Psoas muscle (tissue), 8 donors: ENCODE measurements around the gene ZNF783. TPM values are rescaled to one million over a fixed set of nuclear protein-coding genes. Genes with fewer than 3 reads are reported as not detected.
A peak's percentile ranks its signal among the peaks of the same experiment; 100 is the strongest.
"Not testable (repeated sequence)": the region's sequence is repeated elsewhere in the genome, so short reads cannot be mapped to it uniquely, and the experiment has no call there.

Experiments
- ATAC-seq, 4 donors: fragments of 200-7000 bp; cut with Tn5 transposase; one replicate each; pipeline ENCODE4 v1.9.1; 2020; ENCODE audit warnings: moderate library complexity in 3 of 4, mild to moderate bottlenecking in 2 of 4
- DNase-seq, 2 donors: peaks; one replicate each; pipeline ENCODE4 v3.0.0-alpha.2; 2020
- H3K27ac ChIP-seq: fragments of 200-600 bp; one replicate; pipeline ENCODE4 v1.8.0; 2022
- H3K27me3 ChIP-seq, 3 donors: fragments of 200-600 bp in 1 of 3; one replicate each; pipeline versions ENCODE4 v1.6.1 to v1.8.0; 2013 to 2022; ENCODE audit warnings: low read length in 2 of 3, mild to moderate bottlenecking in 2 of 3, moderate library complexity in 1 of 3; ENCODE audit not compliant: insufficient read depth in 3 of 3
- H3K36me3 ChIP-seq, 2 donors: fragments of 200-600 bp in 1 of 2; one replicate each; pipeline versions ENCODE4 v1.6.1 to v1.8.0; 2013 to 2022; ENCODE audit warnings: low read depth in 1 of 2, mild to moderate bottlenecking in 1 of 2, moderate library complexity in 1 of 2; ENCODE audit not compliant: insufficient read depth in 1 of 2
- H3K4me1 ChIP-seq: fragments of 200-600 bp; one replicate; pipeline ENCODE4 v1.8.0; 2022
- H3K4me3 ChIP-seq: fragments of 200-600 bp; one replicate; pipeline ENCODE4 v1.8.0; 2022; ENCODE audit warnings: mild to moderate bottlenecking
- H3K9me3 ChIP-seq: fragments of 200-600 bp; one replicate; pipeline ENCODE4 v1.8.0; 2022
- WGBS, 3 donors: extraction: QIAGEN DNeasy Blood & Tissue Kit; methylation state at CpG; one replicate each; pipeline versions ENCODE4 v1.1.6 to v1.1.7; 2013; 5-methylcytosine and 5-hydroxymethylcytosine counted together
- intact Hi-C, 2 donors: fragments of 100-400 bp; cut with DNase I; formaldehyde crosslinking; loops; one replicate each; pipeline versions ENCODE4 v1.11.0 to v1.14.2; 2022
- polyA plus RNA-seq, 3 donors: library from polyadenylated mRNA; stranded (reverse); fragments of 200-250 nt; gene quantifications; one replicate each; pipeline ENCODE4 v1.2.3, GENCODE V29; 2013
- total RNA-seq, 4 donors: library from RNA; stranded (reverse); fragmentation: NEBNext Ultra II Directional in 2 of 4; extraction: Animal tissue kit (Norgen Biotek cat#: 25700) in 2 of 4; gene quantifications; one replicate each; pipeline versions ENCODE4 v1.2.1 to v1.2.4, GENCODE V29; 2021 to 2023
- TF ChIP-seq, protein P1 (sequence below): fragments of 200-600 bp; IDR thresholded peaks from one replicate; pipeline ENCODE4 v1.8.0; 2022; ENCODE audit warnings: antibody characterized with exemption
- donor health status: healthy with polysubstance abuse.
- donor health status: DM: no; HTN: no; CAD: no; lungs with moderate emphysema.
- donor health status: Bipolar disorder and iron deficiency.
- donor health status: healthy.
- donor health status: DM: yes; HTN: yes; CAD: no.
- donor health status: DM: no; HTN: no; CAD: no.
- donor health status: DM: no; HTN: no; CAD: no.
- donor health status: DM: yes; HTN: yes; CAD: no.

ZNF783 gene
- total and polyA plus RNA-seq, 7 donors = 4.2 to 11.1 (median 6.3) TPM

GRCh38 chr7:149228831-149229471, 33.0 kb upstream of the ZNF783 start:
- Histone ChIP-seq H3K27ac (no peak overlapping the region), H3K4me1 (no peaks in the 10 kb centered on the region), H3K27me3 (no peaks in the 10 kb centered on the region), H3K9me3 (no peaks in the 10 kb centered on the region), H3K4me3 (no peak overlapping the region), H3K36me3 (peaks cover 0 to 23% of the 10 kb centered on the region in 2 donors)
- WGBS, 3 donors = 56 to 61% (median 60%) methylated on average over 7 of the region's 7 CpGs
- ATAC-seq (peak in 2 of 4 donors; percentile 29 to 32), DNase-seq (peak in 1 of 2 donors; percentile 3)
- TF ChIP-seq, protein P1, sequence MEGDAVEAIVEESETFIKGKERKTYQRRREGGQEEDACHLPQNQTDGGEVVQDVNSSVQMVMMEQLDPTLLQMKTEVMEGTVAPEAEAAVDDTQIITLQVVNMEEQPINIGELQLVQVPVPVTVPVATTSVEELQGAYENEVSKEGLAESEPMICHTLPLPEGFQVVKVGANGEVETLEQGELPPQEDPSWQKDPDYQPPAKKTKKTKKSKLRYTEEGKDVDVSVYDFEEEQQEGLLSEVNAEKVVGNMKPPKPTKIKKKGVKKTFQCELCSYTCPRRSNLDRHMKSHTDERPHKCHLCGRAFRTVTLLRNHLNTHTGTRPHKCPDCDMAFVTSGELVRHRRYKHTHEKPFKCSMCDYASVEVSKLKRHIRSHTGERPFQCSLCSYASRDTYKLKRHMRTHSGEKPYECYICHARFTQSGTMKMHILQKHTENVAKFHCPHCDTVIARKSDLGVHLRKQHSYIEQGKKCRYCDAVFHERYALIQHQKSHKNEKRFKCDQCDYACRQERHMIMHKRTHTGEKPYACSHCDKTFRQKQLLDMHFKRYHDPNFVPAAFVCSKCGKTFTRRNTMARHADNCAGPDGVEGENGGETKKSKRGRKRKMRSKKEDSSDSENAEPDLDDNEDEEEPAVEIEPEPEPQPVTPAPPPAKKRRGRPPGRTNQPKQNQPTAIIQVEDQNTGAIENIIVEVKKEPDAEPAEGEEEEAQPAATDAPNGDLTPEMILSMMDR = no peak
- intact Hi-C loops = no loop called here

DNA sequence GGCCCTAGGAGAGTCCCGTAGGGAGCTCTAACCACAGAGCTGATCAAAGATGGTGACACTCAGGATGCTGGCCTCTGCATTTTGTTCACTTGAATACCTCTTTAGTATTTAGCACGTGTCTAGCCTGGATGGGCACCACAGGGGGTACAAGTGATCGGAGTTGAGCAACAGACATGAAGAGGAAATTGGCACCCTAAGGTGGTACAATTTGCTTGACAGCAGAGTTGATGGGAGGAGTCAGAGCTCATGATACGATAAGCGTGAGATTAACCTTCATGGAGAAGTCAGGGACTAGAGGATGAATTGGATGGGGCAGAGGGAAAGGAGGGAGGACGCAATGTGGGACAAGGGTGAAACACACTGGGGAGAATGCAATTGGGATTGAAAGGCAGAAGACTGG, 32.5 kb upstream of the ZNF783 start:
- 59 to 64% (median 60%) methylated on average over 6 of the region's 6 CpGs for WGBS, 3 donors
- no peaks in the 10 kb centered on the region for H3K4me1 ChIP-seq
- no peaks in the 10 kb centered on the region for H3K9me3 ChIP-seq
- no peak overlapping the region for H3K27ac ChIP-seq
- H3K27me3 ChIP-seq = no peaks in the 10 kb centered on the region
- ATAC-seq = peak in 2 of 4 donors; percentile 31 to 32
- intact Hi-C loops = no loop called here
- no peak for DNase-seq
- peaks cover 0 to 17% of the 10 kb centered on the region in 2 donors for H3K36me3 ChIP-seq
- TF ChIP-seq, protein P1 = no peak
- no peak overlapping the region for H3K4me3 ChIP-seq

- H3K9me3 ChIP-seq = no peaks in the 10 kb centered on the region
- H3K4me1 ChIP-seq = no peaks in the 10 kb centered on the region
- DNase-seq (no peak), ATAC-seq (no peak)
- no peak overlapping the region for H3K27ac ChIP-seq
- WGBS, 3 donors = 68 to 79% (median 74%) methylated on average over 2 of the region's 2 CpGs
- H3K4me3 ChIP-seq = no peak overlapping the region
- intact Hi-C loops = loop anchor here in 1 of 2 donors (10.0 kb wide), 1 partner anchor 78 kb away; no protein-coding TSS in a partner anchor
- no peaks in the 10 kb centered on the region for H3K36me3 ChIP-seq
- TF ChIP-seq, protein P1 = no peak
- H3K27me3 ChIP-seq = peaks cover 0 to 2% (median 0%) of the 10 kb centered on the region in 3 donors
Observed at GRCh38 chr7:149232362-149232761, 29.6 kb upstream of the ZNF783 start.

- WGBS, 3 donors = 69 to 78% (median 77%) methylated on average over 7 of the region's 7 CpGs
- H3K4me3 ChIP-seq = not testable (repeated sequence)
Observed at GRCh38 chr7:149233655-149234204, 28.3 kb upstream of the ZNF783 start.

GRCh38 chr7:149237502-149237901, 24.5 kb upstream of the ZNF783 start:
- Histone ChIP-seq H3K4me1 (peaks cover 12% of the 10 kb centered on the region), H3K9me3 (no peaks in the 10 kb centered on the region), H3K27ac (no peak overlapping the region), H3K36me3 (no peaks in the 10 kb centered on the region), H3K27me3 (peaks cover 0 to 2% (median 0%) of the 10 kb centered on the region in 3 donors), H3K4me3 (no peak overlapping the region)
- DNase-seq (no peak), ATAC-seq (no peak)
- intact Hi-C loops = loop anchor here (5.0 to 10.0 kb wide), 2 partner anchors 40 to 83 kb away; partner anchors contain the start of gene ZNF282 (in 2 of the 2)
- WGBS, 3 donors = 73 to 81% (median 77%) methylated on average over 7 of the region's 7 CpGs
- TF ChIP-seq, protein P1 = no peak

More at GRCh38 chr7:149233655-149234204, 28.3 kb upstream of the ZNF783 start:
- DNase-seq, H3K27me3 ChIP-seq, H3K27ac ChIP-seq, H3K9me3 ChIP-seq, H3K36me3 ChIP-seq, ATAC-seq, H3K4me1 ChIP-seq: not testable (repeated sequence)
- intact Hi-C loops = loop anchor here in 1 of 2 donors (10.0 kb wide), 1 partner anchor 79 kb away; no protein-coding TSS in a partner anchor
